NCI-H146 treated with DMSO at 0.1 percent for 48 hours (cell line): ENCODE data around the gene SYNGAP1.
"Not testable (repeated sequence)": the region's sequence is repeated elsewhere in the genome, so short reads cannot be mapped to it uniquely, and the experiment has no call there.

Source experiments
- DNase-seq: peaks from one replicate; lab custom pipeline; 2025; ENCODE audit not compliant: unreplicated experiment; lab: John Stamatoyannopoulos, UW

Gene SYNGAP1

DNA sequence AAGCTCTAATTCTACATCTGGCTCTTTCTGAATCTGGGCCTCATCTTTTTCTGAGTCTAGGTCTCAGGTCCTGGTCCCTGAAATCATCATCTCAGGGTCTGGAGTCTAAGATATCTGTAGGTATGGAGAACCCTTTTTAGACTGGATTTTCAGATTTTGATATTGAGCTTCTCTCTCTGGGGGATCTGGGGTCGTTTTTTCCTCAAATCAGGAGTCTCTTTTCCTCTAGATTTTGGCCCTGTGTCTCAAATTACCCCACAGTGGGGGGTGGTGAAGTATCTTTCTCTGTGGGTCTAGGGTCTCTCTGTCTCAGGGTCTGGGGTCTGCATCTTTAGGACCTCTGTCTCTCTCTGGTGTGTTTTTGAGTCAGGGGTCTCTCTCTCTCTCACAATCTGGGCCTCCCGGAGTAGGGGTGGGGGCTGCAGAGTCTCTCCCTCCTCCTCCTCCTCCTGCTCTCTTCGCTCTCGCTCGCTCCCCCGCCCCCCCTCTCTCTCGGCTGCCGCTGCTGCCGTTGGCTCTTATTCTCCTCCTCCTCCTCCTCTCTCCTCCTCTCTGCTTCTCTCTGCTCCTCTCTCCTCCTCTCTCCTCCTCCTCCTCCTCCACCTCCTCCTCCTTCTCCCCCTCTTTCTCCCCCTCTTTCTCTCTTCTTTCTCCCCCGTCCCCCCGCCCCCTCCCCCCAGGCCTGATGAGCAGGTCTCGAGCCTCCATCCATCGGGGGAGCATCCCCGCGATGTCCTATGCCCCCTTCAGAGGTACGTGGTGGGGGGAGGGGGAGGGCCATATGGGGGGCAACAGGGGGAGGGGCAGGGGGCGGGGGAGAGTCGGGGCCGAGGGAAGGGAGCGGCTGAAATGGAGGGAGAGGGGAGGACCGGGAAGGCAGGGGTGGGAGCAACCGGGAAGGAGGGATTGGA is at the start of gene SYNGAP1:
Gene SYNGAP1, plus strand, starts transcription at position 486 of the 911 bp plus-strand sequence. Its CDS starts 200 bp downstream, at position 686.
- no peak for DNase-seq

DNA sequence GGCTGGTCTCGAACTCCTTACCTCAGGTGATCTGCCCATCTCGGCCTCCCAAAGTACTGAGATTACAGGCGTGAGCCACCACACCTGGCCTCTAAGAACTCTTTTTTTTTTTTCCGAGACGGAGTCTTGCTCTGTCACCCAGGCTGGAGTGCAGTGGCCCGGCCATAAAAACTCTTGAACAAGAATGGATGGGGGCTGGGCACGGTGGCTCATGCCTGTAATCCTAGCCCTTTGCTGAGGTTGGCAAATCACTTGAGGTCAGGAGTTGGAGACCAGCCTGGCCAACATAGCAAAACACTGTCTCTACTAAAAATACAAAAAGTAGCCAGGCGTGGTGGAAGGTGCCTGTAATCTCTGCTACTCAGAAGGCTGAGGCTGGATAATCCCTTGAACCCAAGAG is 48.0 kb upstream of the SYNGAP1 start:
- DNase-seq, result not testable (repeated sequence)

DNA sequence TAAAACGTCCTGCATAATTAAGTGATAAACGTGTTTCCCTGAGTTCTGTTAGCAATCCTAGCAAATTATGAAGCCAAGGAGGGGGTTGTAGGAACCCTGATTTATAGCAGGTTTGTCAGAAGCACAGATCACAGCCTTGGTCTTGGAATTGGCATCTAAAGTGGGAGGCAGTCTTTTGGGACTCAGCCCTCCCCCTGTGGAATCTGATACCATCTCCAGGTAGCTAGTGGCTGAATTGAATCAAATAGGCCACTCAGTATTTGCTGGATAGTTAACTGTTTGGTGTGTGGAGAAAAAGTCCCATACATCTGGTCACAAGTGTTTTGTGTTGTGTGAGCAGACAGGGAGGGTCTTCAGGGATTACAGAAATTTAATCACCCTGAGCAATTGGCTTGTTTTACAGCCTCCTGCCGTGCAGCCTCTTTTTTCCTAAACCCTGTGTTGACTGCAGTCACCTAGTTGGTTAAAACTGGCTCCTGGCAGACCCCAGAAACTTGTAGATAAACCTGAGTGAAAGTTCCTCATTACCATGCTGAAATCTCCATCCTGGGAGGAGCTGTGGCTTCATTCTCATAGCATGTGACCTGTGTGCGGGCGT is 47.2 kb upstream of the SYNGAP1 start:
- no peak for DNase-seq

DNA sequence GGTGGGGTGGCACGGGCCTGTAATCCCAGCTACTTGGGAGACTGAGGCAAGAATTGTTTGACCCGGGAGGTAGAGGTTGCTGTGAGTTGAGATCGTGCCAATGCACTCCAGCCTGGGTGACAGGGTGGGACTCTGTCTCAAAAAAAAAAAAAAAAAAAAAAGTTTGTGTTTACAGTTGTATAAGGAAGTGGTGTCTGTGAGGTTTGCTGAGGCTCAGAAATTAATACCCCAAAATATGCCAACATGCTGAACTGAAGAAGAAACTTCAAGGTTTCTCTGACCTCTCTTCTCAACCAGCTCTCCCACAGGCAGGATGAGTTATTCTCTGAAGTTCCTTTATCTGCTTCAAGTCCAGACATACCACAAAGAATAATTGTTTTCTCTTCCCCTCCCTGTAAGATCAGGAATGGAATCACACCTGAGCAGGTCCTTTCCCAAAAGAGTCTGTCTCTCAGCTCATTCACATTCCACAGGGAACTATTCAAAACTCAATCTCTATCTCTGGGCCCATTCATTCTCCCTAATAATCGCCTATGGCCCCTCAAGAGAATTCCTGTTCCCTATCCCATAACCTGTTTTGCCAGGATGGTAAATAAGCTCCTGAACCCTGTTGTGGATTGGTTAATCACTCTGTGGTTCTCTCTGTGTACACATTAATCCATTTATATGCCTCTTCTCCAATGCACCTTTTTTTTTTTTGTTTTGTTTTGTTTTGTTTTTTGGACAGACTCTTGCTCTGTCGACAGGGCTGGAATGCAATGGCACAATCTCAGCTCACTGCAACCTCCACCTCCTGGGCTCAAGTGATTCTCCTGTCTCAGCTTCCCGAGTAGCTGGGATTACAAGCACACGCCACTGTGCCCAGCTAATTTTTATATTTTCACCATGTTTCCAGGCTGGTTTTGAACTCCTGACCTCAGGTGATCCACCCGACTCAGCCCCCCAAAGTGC is 45.6 kb upstream of the SYNGAP1 start:
- DNase-seq, result no peak

DNA sequence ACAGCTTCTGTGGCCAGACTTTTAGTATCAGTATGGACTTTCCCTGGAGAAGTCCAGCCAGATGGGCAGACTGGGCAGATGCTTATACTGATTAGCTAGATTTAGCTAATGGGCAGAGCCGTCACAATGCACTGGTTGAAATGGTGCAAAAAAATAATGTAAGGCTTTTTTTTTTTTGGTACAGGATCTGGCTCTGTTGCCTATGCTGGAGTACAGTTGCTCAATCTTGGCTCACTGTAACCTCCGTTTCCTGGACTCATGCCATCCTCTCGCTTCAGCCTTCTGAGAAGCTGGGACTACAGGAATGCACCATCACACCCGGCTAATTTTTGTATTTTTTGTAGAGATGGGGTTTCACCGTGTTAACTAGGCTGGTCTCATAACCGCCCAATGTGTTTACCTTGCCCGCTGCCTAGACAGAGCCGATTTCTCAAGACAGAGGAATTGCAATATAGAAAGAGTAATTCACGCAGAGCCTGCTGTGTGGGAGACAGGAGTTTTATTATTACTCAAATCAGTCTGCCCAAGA is 44.7 kb upstream of the SYNGAP1 start:
- no peak for DNase-seq

DNA sequence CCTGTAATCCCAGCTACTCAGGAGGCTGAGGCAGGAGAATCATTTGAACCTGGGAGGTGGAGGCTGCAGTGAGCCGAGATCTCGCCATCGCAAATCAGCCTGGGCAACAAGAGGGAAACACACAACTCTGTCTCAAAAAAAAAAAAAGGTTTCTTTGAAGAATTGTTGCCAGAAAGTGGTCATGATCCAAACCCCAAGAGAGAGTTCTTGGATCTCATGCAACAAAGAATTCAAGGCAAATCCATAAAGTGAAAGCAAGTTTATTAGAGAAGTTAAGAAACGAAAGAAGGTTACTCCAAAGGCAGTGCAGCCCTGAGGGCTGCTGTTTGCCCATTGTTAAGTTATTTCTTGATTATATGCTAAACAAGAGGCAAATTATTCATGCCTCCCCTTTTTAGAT is 42.7 kb upstream of the SYNGAP1 start:
- DNase-seq, result no peak

DNA sequence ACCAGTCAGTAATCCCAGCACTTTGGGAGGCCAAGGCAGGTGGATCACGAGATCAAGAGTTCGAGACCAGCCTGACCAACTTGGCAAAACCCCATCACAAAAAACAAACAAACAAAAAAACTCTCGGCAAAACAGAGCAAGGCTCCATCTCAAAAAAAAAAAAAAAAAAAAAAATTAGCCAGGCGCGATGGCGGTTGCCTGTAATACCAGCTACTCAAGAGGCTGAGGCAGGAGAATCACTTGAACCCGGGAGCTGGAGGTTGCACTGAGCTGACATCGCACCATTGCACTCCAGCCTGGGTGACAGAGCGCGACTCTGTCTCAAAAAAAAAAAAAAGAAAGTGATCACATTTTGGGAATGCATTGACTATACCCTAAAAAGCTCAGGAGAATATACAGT is 40.7 kb upstream of the SYNGAP1 start:
- not testable (repeated sequence) for DNase-seq

DNA sequence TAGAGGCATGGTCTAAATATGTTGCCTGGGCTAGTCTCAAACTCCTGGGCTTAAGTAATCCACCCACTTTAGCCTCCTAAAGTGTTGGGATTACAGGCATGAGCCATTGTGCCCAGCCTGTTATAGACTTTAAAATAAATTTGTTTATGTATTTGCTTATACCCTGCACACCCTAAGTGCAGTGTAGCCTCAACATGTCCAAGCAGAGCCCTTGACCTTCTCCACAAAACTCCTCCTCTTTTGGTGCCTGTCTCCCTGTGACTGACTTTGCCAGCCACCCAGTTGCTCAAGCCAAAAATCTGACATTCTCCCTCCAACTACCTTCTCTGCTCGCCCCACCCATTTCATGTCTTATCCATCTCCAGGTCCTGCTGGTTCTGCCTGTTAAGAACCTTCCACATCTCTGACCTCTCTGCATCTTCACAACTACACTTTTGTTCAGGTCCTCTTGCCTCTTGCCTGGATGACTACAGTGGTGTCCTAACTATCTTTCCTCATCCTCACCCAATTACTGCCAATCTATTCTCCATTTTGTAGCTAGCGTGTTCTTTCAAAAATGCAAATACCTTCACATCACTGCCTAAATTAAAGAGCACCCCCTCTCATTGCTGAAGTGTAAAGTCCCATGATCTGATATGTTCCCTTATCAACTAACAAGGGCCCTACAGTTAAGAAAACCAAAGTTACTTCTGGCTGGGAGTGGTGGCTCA is 39.4 kb upstream of the SYNGAP1 start:
- no peak for DNase-seq

DNA sequence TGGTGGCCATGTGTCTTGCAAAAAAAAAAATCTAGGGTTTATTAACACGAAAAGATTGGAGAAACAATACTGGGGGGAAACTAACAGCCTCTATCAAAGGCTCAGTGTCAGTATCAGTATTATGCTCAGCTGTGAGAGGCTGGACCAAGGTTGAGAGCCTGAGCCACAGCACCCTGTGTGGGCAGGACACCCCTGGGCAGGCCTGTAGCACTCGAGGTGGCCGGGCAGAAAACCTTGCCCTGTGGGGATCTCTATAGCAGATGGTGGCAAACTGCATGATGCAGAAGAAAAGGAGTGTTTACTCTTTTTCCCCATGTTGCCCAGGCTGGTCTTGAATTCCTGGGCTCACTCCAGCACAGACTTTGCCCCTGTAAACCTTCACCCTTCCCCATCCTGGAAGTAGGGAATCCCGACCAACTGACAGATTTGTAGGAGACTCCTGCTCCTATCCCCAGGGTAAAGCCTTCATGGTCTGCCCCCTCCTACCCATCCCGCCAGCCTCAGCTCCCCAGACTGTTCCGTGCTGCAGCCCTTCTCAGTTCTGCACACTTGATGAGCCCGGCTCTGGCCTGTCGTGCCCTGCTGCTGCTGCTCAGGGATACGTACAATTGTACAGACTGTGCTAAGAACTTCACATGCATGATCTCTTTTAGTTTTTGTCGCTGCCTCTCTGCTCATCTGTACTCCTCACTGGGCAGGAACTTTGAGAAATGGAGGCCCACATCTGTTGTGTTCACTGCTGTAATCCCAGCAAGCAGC is 36.3 kb upstream of the SYNGAP1 start:
- no peak for DNase-seq

DNA sequence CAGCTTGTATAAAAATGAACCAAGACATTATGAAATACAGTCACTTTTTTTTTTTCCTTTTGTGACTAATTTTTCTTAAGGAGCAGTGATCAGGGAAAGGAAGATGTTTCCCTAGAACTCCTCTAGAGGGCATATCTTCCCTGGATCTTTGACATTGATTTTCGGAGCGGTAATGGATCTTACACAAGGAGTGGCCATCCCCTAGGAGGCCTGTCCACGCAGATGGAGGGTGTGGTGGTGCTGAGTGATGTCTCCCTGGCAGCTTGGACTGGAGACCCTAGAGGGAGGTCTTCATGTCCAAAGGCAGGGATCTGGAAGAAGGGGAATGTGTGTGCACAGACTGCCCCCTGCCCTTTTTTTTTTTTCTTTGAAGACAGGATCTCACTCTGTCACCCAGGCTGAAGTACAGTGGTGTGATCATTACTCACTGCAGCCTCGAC is 35.3 kb upstream of the SYNGAP1 start:
- DNase-seq, result no peak

DNA sequence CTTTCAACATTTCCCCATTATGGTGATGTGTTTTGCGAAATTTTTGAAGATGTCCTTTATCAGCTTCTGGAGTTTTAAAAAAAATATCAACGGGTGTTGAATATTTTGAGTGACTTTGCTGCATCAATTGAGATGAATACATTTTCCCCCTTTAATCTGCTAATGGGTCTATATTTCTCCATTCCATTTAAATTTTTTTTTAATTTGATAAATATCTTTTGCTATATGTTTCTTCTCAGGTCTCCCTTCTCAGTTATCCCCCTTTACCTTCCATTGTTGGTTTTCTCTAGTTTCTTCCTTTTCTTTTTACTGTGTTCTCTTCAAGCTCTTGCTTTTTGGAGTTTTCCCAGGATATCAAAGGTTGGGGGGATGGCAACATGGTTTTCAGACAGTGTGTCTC is 29.7 kb upstream of the SYNGAP1 start:
- DNase-seq, result no peak

DNA sequence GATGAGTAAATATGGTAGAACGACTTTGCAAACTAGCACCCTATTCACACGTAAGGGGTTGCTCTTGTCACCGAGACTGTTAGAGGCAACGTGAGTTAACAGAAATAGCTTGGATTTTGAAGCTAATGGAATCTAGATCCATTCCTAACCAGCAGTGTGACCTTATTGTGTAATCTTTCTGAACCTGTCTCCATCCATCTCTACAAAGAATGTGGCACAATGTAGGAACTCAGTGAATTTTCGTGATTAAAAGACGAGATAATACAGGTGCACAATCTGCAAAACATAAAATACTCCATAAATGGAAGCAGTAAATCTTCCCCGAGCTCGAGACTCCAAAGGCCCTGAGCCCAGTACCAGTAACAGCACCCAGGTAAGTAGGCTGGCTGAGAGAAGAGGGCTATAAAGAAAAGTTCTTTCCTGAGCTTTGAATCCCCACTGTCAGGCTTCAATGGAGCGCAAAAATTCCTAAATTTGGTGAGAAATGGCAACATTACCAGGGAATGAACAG is 29.0 kb upstream of the SYNGAP1 start:
- no peak for DNase-seq

DNA sequence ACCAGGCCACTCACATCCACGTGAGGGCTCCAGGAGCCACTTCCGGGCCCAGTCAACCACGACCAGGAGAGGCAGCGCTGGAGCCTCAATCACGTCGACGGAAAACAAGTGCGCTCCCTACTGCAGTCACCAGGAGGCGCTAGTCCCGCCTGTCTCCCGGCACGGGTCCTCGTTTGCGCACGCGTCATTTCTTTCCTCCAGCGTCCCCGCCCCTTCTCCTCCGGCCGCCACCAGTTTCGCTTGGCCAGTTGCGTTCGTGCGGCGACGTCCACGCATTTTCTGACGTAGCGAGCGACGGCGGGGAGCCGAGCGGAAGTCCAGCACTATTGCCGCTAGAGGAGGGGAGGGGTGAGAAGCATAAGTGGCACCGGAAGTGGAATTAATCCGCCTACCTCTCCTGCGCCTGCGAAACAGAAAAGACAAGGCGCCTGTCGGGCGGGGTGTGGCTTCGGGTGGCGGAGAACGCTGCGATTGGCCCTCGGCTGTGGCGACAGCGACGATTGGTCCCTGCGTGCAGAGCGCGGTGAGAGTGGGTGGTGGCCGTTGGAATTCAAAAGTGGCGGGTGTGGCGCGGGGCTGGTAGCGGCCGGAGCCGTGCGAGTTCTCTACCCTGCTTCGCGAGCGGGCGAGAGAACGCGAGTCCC is 28.5 kb upstream of the SYNGAP1 start, which contains the start of gene KIFC1:
Gene KIFC1, plus strand, starts transcription at position 546 of the 644 bp plus-strand sequence. CDS start 163 bp downstream, outside the sequence.
- DNase-seq, result peak; percentile 99

DNA sequence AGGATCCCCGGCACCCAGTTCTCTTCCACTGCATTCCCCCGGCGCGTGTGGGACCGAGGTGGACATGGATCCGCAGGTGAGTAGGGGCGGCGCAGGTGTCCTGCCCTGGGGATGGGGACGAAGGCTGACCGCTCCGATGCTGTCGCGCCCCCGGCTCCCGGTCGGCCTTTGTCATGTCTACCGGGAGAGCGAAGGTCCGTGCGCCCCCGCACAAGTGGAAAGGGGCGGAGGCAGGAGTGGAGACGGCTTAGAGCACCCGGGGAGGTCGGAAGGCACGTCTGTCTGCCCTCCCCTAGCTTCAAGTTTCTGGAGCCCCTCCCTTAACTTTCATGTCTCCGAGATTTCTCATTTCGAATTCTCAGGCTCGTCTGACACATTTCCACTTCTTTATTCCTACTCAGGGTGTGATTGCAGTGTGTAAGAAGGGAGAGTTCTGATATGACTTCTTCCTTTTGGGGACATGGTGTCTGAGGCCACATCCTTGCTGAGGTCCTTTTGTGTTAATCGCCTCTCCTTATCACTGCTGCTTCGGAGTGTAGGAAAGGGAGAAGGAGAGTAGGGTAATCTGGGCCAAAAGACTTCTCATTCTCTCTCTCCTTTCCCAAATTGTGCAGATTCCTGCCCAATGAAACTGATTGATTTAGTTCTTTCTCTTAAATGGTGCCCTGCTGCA is 27.8 kb upstream of the SYNGAP1 start:
- no peak for DNase-seq

DNA sequence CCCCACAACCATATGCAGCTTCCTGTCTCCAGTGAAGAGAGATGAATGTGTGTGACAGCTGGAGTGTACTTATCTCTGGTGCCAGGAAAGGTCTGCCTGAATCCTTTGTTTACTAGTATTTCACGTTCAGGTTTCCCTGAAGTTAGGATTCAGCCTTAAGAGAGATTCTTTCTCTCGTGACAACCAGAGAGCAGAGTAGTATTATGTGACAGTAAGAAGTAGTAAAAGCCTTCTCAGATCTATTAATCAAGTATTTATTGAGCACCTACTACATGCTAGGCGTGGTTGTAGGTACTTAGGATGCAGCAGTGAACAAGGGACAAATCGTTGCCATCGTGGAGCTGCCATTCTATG is 27.3 kb upstream of the SYNGAP1 start:
- no peak for DNase-seq

DNA sequence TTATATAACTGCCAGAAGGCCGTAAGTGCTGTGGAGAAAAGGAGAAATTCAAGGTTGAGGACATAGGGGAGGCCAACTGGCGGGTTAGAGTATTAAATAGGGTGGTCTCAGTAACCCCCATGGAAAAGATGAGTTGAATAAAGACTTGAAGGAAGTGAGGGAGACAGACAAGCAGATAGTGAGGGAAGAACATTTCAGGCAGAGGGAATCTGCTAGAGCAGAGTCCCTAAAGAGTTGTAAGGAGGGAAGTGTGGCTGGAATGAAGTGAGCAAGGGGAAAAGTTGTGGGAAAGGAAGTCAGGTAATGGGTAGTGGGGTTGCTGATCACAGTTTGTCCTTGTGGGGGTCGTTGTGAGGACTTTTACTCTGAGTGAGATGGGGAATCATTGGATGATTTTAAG is 26.9 kb upstream of the SYNGAP1 start:
- DNase-seq, result no peak

DNA sequence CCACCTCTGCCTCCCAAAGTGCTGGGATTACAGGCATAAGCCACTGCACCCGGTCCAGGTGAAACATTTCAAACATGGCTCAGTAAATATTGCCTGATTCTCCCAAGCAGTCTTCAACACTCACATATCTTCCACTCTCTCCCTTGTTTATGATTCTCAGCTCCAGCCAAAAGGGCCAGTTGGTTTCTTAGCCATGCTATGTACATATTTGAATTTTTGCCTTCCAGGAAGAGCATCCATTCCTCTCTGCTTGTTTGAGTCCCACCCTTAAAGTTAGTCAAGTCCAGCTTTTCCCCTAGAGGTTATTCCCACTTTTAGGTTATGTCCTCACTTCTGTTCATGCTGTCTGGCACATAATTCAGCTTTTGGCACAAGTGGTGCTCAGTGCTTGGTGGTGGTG is 22.3 kb upstream of the SYNGAP1 start:
- DNase-seq, result no peak

DNA sequence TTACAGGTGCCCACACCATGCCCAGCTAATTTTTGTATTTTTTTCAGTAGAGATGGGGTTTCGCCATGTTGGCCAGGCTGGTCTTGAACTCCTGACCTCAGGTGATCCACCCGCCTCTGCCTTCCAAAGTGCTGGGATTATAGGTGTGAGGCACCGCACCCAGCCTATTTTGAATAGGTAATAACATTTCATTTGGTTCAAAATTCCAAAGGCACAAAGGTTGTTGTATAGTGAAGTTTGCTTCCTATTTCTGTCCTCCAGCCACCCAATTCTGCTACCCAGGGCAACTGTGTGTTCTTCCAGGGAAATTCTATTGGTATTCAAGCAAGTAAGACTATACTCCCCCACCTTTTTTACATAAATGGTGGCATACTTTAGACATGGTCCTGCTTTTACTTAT is 21.3 kb upstream of the SYNGAP1 start:
- not testable (repeated sequence) for DNase-seq
